H9 (cell line): ENCODE results near the gene ATP13A3. TPM values are rescaled to one million over a fixed set of nuclear protein-coding genes. Genes with fewer than 3 reads are reported as not detected.

ENCODE experiments used
- DNase-seq: peaks from one replicate; pipeline ENCODE4 v3.0.0-alpha.2; 2017
- H2AFZ ChIP-seq: one replicate; pipeline ENCODE4 v1.6.1; 2013; ENCODE audit warnings: mild to moderate bottlenecking, low read length, control low read depth, moderate library complexity
- H2AK5ac ChIP-seq: 2 replicates; pipeline ENCODE4 v1.6.1; 2013; ENCODE audit warnings: low read length, control low read depth, mixed read lengths; ENCODE audit not compliant: insufficient read length
- H2BK120ac ChIP-seq: one replicate; pipeline ENCODE4 v1.6.1; 2013; ENCODE audit warnings: low read depth, mild to moderate bottlenecking, low read length, control low read depth, inconsistent platforms; ENCODE audit not compliant: poor library complexity, severe bottlenecking
- H2BK12ac ChIP-seq: 2 replicates; pipeline ENCODE4 v1.6.1; 2013; ENCODE audit warnings: low read length, control low read depth, mixed read lengths, low read depth; ENCODE audit not compliant: insufficient read length
- H2BK15ac ChIP-seq: 2 replicates; pipeline ENCODE4 v1.6.1; 2013; ENCODE audit warnings: low read depth, low read length, control low read depth
- H2BK20ac ChIP-seq: one replicate; pipeline ENCODE4 v1.6.1; 2013; ENCODE audit warnings: low read depth, mild to moderate bottlenecking, low read length, control low read depth, inconsistent platforms; ENCODE audit not compliant: poor library complexity, severe bottlenecking
- H2BK5ac ChIP-seq: 2 replicates; pipeline ENCODE4 v1.6.1; 2013; ENCODE audit warnings: low read length, control low read depth, mixed read lengths; ENCODE audit not compliant: insufficient read length
- H3K14ac ChIP-seq: 2 replicates; pipeline ENCODE4 v1.6.1; 2013; ENCODE audit warnings: low read length, control low read depth; ENCODE audit not compliant: insufficient read depth
- H3K18ac ChIP-seq: 2 replicates; pipeline ENCODE4 v1.6.1; 2013; ENCODE audit warnings: low read depth, mild to moderate bottlenecking, mixed read lengths, low read length, control low read depth; ENCODE audit not compliant: insufficient read length
- H3K23ac ChIP-seq: 2 replicates; pipeline ENCODE4 v1.6.1; 2013; ENCODE audit warnings: low read length, control low read depth, mixed read lengths, low read depth; ENCODE audit not compliant: insufficient read length
- H3K23me2 ChIP-seq: 2 replicates; pipeline ENCODE4 v1.6.1; 2013; ENCODE audit warnings: low read depth, mild to moderate bottlenecking, mixed read lengths, low read length, control low read depth; ENCODE audit not compliant: insufficient read length, poor library complexity, severe bottlenecking
- H3K27ac ChIP-seq: 2 replicates; pipeline ENCODE4 v1.5.1; 2013; ENCODE audit warnings: low read length, control low read depth, mixed read lengths, low read depth; ENCODE audit not compliant: insufficient read length
- H3K27me3 ChIP-seq: 2 replicates; pipeline ENCODE4 v1.6.1; 2013; ENCODE audit warnings: low read length, control low read depth, inconsistent platforms; ENCODE audit not compliant: insufficient read depth
- H3K4ac ChIP-seq: 2 replicates; pipeline ENCODE4 v1.6.1; 2013; ENCODE audit warnings: low read depth, mild to moderate bottlenecking, control low read depth, inconsistent platforms, low read length, moderate library complexity
- H3K4me1 ChIP-seq: 2 replicates; pipeline ENCODE4 v1.6.1; 2013; ENCODE audit warnings: low read length, control low read depth, inconsistent platforms; ENCODE audit not compliant: insufficient read depth
- H3K4me2 ChIP-seq: 2 replicates; pipeline ENCODE4 v1.6.1; 2013; ENCODE audit warnings: low read length, control low read depth, mixed read lengths; ENCODE audit not compliant: insufficient read length, insufficient read depth
- H3K56ac ChIP-seq: 2 replicates; pipeline ENCODE4 v1.6.1; 2013; ENCODE audit warnings: low read depth, mild to moderate bottlenecking, mixed read lengths, low read length, control low read depth; ENCODE audit not compliant: insufficient read length
- H3K79me1 ChIP-seq: 2 replicates; pipeline ENCODE4 v1.6.1; 2013; ENCODE audit warnings: low read depth, mild to moderate bottlenecking, moderate library complexity, low read length, control low read depth, inconsistent platforms; ENCODE audit not compliant: insufficient read depth, poor library complexity, severe bottlenecking
- H3K79me2 ChIP-seq: 2 replicates; pipeline ENCODE4 v1.6.1; 2013; ENCODE audit warnings: low read length, control low read depth, inconsistent platforms; ENCODE audit not compliant: insufficient read depth
- H3K9ac ChIP-seq: 2 replicates; pipeline ENCODE4 v1.6.1; 2013; ENCODE audit warnings: low read length, control low read depth, mixed read lengths; ENCODE audit not compliant: insufficient read length; ENCODE audit errors: extremely low read depth
- H3K9me3 ChIP-seq: one replicate; pipeline ENCODE4 v1.6.1; 2013; ENCODE audit warnings: low read depth, low read length, inconsistent platforms; ENCODE audit not compliant: control insufficient read depth
- H3T11ph ChIP-seq: one replicate; pipeline ENCODE4 v1.6.1; 2013; ENCODE audit warnings: mild to moderate bottlenecking, low read length, control low read depth, inconsistent platforms
- H4K20me1 ChIP-seq: one replicate; pipeline ENCODE4 v1.6.1; 2013; ENCODE audit not compliant: control insufficient read depth, insufficient read length, insufficient read depth
- H4K5ac ChIP-seq: 2 replicates; pipeline ENCODE4 v1.6.1; 2013; ENCODE audit warnings: low read depth, mild to moderate bottlenecking, mixed read lengths, low read length, control low read depth; ENCODE audit not compliant: insufficient read length
- H4K8ac ChIP-seq: replicated peaks from 2 replicates; pipeline ENCODE4 v1.6.1; 2013; ENCODE audit warnings: low read length, control low read depth, mixed read lengths, low read depth; ENCODE audit not compliant: insufficient read length
- H4K91ac ChIP-seq: 2 replicates; pipeline ENCODE4 v1.6.1; 2013; ENCODE audit warnings: low read depth, mild to moderate bottlenecking, moderate library complexity, mixed read lengths, low read length, control low read depth; ENCODE audit not compliant: insufficient read length
- H3K27ac Mint-ChIP-seq, 3 experiments: 2 replicates in 2 of 3; 3 replicates in 1 of 3; pipeline ENCODE4 v1.8.0; 2020 to 2021; ENCODE audit warnings: mixed read lengths in 3 of 3, mild to moderate bottlenecking in 1 of 3, moderate library complexity in 1 of 3
- H3K27me3 Mint-ChIP-seq: 2 replicates; pipeline ENCODE4 v1.8.0; 2021; ENCODE audit warnings: low read depth, mild to moderate bottlenecking, moderate library complexity, mixed read lengths
- H3K36me3 Mint-ChIP-seq, 3 experiments: 2 replicates in 2 of 3; 3 replicates in 1 of 3; pipeline ENCODE4 v1.8.0; 2020 to 2021; ENCODE audit warnings: low read depth in 3 of 3, mixed read lengths in 3 of 3; ENCODE audit not compliant: insufficient read depth in 1 of 3
- H3K4me1 Mint-ChIP-seq, 2 experiments: 2 replicates each; pipeline ENCODE4 v1.8.0; 2020; ENCODE audit warnings: mixed read lengths in 2 of 2
- H3K4me3 Mint-ChIP-seq, 2 experiments: 2 replicates in 1 of 2; 3 replicates in 1 of 2; pipeline ENCODE4 v1.8.0; 2020 to 2021; ENCODE audit warnings: mild to moderate bottlenecking in 2 of 2, mixed read lengths in 2 of 2, moderate library complexity in 1 of 2
- H3K9me3 Mint-ChIP-seq, 2 experiments: 2 replicates in 1 of 2; 3 replicates in 1 of 2; pipeline ENCODE4 v1.8.0; 2020; ENCODE audit warnings: mild to moderate bottlenecking in 2 of 2, mixed read lengths in 2 of 2, moderate library complexity in 1 of 2
- WGBS: extraction: QIAGEN DNeasy Blood & Tissue Kit; methylation state at CpG from one replicate; pipeline ENCODE4 v1.1.7; 2013; ENCODE audit warnings: missing lambda C conversion rate, low lambda C conversion rate, mixed read lengths; ENCODE audit not compliant: insufficient read length; ENCODE audit errors: extremely low coverage; 5-methylcytosine and 5-hydroxymethylcytosine counted together
- total RNA-seq: library from RNA; stranded (reverse); gene quantifications from 2 replicates; pipeline ENCODE4 v1.2.1, GENCODE V29; 2021
- TF ChIP-seq, protein P1 (sequence below): fragments of 200-600 bp; sonication (generic); conservative IDR thresholded peaks from 3 replicates; pipeline ENCODE4 v1.8.0; 2021; ENCODE audit warnings: antibody characterized with exemption, mild to moderate bottlenecking

Gene ATP13A3
- total RNA-seq, 1 experiment from 2014 or later: 78.5 TPM

DNA sequence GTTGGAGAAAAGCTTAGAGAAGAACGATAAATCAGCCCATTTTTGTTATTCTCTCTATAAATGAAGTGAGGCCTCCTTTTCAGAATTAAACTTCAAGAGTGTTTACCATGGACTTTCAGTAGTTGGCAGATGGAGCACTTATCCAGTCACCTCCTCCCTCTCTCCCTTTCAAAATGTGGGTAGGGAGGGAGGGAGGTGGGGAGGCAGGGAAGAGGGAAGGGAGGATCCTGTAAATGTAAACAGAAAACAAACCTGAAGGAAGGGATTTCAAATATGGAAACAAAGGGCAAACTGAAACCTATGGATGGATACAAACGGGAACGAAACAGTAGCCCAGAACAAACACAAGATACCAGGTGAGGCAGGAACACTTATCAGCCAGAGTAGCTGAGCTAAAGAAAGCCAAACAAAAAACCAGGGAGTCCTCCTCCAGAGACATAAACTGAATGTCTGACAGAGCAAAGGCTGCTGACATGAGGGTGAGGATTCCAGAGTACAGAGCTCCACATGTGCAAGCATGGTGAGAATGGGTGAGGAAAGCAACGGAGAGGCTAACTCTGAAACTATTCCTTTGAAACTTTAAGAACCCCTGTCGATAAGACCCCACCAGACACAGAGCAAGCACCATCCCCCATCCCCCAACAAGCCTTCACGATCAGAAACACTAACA, 46.8 kb downstream of the ATP13A3 start:
- TF ChIP-seq, protein P1, sequence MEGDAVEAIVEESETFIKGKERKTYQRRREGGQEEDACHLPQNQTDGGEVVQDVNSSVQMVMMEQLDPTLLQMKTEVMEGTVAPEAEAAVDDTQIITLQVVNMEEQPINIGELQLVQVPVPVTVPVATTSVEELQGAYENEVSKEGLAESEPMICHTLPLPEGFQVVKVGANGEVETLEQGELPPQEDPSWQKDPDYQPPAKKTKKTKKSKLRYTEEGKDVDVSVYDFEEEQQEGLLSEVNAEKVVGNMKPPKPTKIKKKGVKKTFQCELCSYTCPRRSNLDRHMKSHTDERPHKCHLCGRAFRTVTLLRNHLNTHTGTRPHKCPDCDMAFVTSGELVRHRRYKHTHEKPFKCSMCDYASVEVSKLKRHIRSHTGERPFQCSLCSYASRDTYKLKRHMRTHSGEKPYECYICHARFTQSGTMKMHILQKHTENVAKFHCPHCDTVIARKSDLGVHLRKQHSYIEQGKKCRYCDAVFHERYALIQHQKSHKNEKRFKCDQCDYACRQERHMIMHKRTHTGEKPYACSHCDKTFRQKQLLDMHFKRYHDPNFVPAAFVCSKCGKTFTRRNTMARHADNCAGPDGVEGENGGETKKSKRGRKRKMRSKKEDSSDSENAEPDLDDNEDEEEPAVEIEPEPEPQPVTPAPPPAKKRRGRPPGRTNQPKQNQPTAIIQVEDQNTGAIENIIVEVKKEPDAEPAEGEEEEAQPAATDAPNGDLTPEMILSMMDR: no peak
- no peaks in the 10 kb centered on the region for H4K20me1 ChIP-seq
- no peak overlapping the region for H3K4ac ChIP-seq
- H3K14ac ChIP-seq: no peak overlapping the region
- H2BK12ac ChIP-seq: no peak overlapping the region
- H3K27ac ChIP-seq: no peak overlapping the region
- no peak overlapping the region for H2BK15ac ChIP-seq
- H3K27me3 ChIP-seq: no peaks in the 10 kb centered on the region
- H3K9me3 ChIP-seq: no peaks in the 10 kb centered on the region
- no peak overlapping the region for H3T11ph ChIP-seq
- no CpG with 5 or more reads among the region's 6 CpGs for WGBS
- H4K5ac ChIP-seq: no peak overlapping the region
- no peak overlapping the region for H4K91ac ChIP-seq
- no peak overlapping the region for H2BK20ac ChIP-seq
- no peaks in the 10 kb centered on the region for H3K79me1 ChIP-seq
- H3K4me2 ChIP-seq: no peak overlapping the region
- no peaks in the 10 kb centered on the region for H3K9me3 Mint-ChIP-seq
- H2AFZ ChIP-seq: no peak overlapping the region
- no peak for DNase-seq
- no peaks in the 10 kb centered on the region for H3K27me3 Mint-ChIP-seq
- H3K56ac ChIP-seq: no peak overlapping the region
- H3K23ac ChIP-seq: no peak overlapping the region
- H3K23me2 ChIP-seq: no peaks in the 10 kb centered on the region
- H3K27ac Mint-ChIP-seq: peak overlapping the region; percentile 8 to 60 (median 10); a peak in 3 of 7 replicates
- no peaks in the 10 kb centered on the region for H3K79me2 ChIP-seq
- H2BK5ac ChIP-seq: no peak overlapping the region
- no peak overlapping the region for H2AK5ac ChIP-seq
- no peak overlapping the region for H3K4me3 Mint-ChIP-seq
- no peak overlapping the region for H3K18ac ChIP-seq
- H2BK120ac ChIP-seq: no peak overlapping the region
- no peak overlapping the region for H3K9ac ChIP-seq
- no peak overlapping the region for H4K8ac ChIP-seq
- H3K36me3 Mint-ChIP-seq: peaks cover 7 to 71% (median 63%) of the 10 kb centered on the region in 3 experiments; a peak in 6 of 7 replicates
- H3K4me1 Mint-ChIP-seq: peaks cover 0 to 9% of the 10 kb centered on the region in 2 experiments; a peak in 2 of 4 replicates
- H3K4me1 ChIP-seq: no peaks in the 10 kb centered on the region
